Activated gamma-delta T cell treated with anti-CD3 and anti-CD28 coated beads, Interleukin-2, amount 50 U/mL, for 16 hours (primary cell): ENCODE results near the gene NOL4L.
"Not testable (repeated sequence)": the region's sequence is repeated elsewhere in the genome, so short reads cannot be mapped to it uniquely, and the experiment has no call there.

Source experiments
- DNase-seq: peaks from one replicate; pipeline ENCODE4 v3.0.0-alpha.2; 2020; ENCODE audit warnings: low read depth

NOL4L gene

GRCh38 chr20:32596681-32597252 lies 11.6 kb upstream of the NOL4L start:
- DNase-seq = no peak

DNA sequence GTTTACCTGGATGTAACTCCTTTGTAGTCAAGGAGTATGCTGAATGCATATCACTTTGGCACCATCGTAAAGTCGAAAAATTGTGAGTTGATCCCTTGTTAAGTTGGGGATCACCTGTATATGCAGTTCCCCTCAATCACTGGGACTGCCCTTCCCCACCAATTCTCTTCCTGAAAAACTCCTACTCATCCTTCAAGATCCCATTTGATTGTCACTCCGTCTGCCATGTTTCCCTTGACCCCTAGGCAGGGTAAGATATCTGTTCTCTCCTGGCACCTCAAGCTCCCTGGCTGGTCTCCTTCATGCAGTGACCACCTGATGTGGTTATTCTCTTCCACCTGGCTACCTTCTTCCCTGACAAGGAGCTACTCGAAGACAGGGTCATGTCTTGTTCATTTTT lies 10.0 kb upstream of the NOL4L start:
- DNase-seq = no peak

GRCh38 chr20:32594669-32595068 lies 9.5 kb upstream of the NOL4L start:
- not testable (repeated sequence) for DNase-seq

- DNase-seq = no peak
These were observed 9.1 kb upstream of the NOL4L start for GRCh38 chr20:32594204-32594603.

- DNase-seq = not testable (repeated sequence)
These were observed 7.5 kb upstream of the NOL4L start for GRCh38 chr20:32592616-32593015.

DNA sequence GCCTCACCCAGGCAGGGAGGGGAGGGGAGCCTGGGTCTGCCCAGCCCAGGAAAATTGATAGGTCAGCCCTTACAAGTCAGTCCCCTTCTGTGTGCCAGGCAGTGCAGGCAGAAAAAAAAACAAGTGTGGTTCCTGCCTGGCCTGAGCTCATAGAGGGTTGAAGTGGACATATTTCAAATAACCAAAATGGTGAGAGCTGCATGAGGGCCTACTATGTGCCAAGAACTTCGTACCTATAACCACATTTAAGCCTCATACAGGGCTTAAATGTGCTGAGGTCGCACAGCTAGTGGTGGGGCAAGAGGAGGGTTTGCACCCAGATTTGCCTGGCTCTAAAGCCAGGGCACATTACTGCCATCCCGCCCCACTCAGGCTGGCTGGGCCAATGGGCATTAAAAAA lies 6.9 kb upstream of the NOL4L start:
- DNase-seq = no peak

DNA sequence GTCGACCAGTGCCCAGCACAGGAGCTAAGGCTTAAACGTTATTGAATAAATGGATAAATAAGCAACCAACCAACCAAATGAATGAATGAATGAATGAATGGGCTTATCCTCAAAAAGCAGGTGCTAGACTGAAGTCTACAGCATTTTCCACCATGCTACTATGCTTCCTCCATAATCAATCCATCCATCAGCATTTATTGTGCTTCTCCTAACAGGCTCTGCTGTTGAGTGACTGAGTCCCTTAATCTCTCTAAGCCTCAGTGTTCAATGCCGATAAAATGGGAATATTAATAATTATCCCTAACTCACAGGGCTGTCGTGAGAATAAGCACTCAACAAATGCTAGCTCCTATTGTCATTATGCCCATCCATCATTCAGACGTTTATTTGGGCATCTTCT lies 4.6 kb upstream of the NOL4L start:
- DNase-seq = no peak

DNA sequence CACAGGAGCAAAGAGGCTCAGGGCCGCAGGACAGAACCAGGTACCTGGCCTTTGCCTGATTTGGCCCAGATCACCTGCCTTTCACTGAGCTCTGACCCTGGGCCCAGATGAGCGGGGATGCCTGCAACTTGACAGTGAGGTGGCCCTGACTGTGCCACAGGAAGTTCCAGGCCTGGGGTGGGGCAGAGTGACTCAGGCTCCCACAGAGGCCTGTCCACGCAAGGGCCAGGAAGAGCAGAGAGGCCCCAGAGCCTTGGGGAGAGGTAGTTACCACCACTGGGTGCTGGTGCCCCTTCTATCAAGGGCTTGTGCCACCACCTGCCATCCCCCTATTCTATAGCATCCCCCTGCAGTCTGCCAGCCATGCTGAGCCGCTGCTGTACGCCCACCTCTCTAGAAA lies 4.1 kb upstream of the NOL4L start:
- DNase-seq = no peak

- no peak for DNase-seq
These were observed 2.9 kb upstream of the NOL4L start for GRCh38 chr20:32588040-32588439.

DNA sequence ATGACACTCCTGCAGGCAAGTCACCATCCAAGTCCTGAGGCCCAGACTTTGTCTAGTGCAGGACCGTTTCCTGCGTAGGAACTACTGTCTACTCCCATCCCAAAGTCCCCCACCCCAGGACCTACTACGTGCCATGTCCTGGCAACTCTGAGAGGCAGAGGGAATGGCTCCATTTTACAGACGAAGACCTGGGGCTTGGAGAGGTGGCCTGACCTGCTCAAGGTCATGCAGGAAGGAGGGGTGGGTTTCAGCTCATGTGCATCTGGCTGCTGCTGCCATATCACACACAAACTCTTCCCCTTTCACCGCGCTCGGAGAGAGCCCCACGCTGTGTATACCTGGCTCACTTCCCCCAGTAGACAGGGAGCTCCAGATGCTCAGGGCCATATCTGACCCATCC lies 1.2 kb upstream of the NOL4L start:
- no peak for DNase-seq

GRCh38 chr20:32585586-32586127 lies 524 bp upstream of the NOL4L start:
- DNase-seq = no peak

- DNase-seq = no peak
These were observed 1.5 kb downstream of the NOL4L start for GRCh38 chr20:32583581-32584070.

DNA sequence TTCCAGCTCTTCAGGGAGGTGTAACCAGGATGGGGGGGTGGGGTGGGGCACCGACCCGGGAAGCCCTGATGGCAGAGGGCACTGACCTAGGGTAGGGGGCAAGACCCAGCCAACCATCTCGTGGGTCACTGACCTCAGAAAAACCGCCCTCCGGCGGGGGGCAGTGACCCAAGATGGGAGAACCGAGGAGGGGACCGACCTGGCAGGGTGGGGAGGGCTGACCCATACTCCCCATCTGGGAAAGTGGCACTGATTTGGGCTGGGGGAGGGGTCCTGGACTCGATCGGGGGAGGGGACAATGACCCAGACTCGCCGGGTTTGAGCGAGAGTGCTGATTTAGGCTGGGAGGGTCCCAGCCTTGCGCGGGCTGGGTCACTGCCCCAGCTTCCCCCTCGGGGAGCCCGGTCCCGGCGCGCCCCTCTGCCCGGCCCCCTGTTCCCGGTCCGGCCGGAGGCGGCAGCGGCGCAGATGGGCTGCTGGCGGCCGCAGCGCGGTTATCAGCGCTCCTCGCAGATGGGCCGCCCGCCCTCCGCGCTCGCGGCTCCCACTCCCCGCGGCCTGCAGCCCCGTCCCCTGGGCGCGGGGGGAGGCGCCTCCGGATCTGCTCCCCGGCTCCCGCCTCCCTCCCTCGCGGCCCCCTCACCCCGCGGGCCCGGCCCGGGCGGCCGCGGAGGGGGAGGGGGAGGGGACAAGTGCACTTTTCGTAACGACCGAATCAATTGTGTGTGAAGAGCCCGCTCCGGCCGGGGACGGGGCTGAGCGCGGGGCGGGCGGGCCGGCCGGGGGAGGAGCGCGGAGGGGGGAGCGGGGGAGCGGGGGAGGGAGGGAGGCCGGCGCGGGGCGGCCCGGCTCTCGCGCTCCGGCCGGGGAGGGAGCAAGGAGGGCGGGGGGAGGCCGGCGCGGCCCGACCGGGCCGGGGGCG lies 2.2 kb downstream of the NOL4L start:
- DNase-seq = no peak

DNA sequence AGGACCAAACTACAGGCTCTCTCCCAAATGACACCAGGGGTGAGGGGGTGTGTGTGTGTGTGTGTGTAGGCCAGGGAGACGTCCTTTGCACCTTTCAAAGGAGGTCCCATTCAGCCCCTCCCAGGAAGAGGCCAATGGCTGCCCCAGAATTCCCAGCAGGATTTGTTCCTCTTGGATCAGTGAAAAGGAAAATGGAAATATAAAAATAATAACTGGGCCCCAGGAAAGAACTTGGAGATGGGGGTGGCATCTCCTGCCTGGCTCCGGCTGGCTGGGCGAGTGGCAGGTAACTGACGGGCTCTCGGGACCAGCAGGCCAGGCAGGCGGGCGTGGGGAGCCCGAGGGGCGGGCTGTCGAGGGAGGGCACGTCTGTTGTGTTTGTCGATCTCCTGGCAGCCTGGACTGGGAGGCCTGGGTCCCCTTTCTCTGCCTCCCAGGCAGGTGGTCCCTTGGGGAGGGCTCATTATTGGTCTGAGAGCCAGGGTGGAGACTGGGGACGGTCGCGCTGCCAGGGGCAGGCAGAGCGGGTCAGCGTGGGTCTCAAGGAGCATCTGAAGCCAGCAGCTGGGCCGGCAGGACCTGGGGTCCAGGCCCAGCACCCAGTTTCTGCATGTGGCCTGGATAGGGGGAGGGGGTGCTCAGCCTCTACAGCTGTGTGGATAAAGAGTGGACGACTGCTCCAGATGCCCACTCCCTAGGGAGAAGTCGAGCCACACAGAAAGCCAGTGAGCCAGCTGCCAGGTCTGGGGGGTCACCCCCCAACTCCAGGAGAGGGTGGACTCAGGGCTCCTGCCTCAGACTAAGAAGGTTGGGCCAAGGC lies 3.1 kb downstream of the NOL4L start:
- DNase-seq = no peak

GRCh38 chr20:32580970-32581838 lies 3.9 kb downstream of the NOL4L start:
- no peak for DNase-seq

DNA sequence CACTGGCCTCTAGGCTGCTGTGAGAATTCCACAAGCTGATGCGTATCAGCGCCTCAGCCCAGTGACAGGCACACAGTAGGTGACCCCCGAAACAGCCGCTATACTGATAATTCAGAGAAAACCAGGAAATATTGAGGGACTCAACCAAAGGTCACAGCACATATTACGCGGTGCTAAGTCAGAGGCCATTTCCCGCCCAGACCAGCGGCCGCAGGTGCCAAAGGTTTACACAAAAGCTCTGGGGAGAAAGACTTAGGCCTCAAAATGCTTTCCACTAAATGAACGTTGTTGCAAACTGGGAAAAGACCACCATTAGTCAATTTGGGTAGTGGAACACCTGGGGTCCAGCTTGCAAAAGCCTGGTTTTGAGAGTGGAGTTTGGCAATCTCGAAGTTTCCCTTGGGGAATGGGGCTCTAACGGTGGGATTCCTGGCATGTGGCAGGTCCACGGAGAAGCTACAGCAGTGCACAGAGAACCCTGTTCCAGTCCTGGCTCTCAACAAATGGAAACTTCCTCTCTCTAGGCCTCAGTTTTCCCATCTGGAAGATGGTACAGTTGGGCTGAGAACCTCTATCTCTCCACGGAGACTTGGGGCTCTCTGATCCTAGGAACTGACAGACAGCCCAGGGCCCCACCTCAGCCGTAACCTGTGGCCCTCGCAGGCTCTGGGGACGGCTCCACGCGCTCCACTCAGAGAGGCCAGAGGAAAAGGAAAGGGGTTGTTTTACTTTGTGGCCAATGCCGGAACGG lies 4.7 kb downstream of the NOL4L start:
- no peak for DNase-seq

- DNase-seq = no peak
These were observed 6.2 kb downstream of the NOL4L start for GRCh38 chr20:32578840-32579390.

DNA sequence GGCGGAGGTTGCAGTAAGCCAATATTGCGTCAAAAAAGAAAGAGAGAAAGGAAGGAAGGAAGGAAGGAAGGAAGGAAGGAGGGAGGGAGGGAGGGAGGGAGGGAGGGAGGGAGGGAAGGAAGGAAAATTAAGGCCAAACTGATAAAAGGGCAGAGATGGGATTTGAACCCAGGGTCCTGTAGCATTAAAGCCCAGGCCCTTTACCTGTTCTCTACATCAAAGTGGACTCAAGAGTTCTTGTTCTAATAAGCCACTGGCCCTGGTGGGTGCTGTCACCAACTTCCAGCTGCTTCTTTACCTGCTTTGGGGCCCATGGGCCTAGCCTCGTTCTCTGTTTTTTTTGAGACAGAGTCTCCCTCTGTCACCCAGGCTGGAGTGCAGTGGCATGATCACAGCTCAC lies 7.1 kb downstream of the NOL4L start:
- not testable (repeated sequence) for DNase-seq

DNA sequence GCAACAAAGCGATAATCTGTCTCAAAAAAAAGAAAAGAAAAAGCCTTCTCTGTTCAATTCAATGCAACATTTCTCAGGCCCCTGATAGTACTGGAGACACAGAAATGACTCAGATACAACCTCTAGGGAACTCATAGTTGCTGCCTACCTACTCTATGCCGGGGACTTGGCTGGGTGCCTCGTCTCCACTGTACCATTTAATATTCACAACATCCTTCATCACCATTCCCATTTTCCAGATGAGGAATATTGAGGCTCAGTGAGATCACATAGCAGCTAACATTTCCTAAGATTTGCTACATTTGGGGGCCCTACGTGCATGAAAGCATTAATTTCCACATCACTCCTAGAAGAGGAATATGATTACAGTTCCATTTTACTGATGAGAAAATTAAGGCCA lies 7.5 kb downstream of the NOL4L start:
- DNase-seq = no peak

DNA sequence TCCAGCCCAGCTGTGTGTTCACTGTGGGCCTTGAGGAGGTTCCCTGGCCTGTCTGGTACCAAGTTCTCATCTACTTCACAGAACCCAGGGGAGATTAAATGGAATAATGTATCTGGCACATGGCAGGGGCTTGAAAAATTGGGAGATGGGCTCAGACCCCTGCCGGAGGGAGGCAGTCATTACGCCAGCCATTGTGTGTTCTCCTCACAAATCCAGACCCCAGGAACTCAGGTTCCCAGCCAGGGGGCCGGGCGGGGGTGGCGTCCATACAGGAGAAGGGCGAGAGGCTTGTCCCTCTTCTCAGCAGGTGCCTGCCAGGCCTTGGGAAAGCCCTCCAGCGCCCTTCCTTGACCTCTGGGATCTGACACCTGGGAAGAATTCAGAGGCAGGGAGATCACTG lies 8.1 kb downstream of the NOL4L start:
- DNase-seq = no peak
